Peyer's patch (tissue), 4 donors: ENCODE measurements around the gene TOP1.

Experiments
- POLR2A ChIP-seq, 2 donors: fragments of 450-650 bp; IDR thresholded peaks; one replicate each; pipeline ENCODE4 v1.5.1; 2017; ENCODE audit warnings: antibody characterized with exemption in 2 of 2, mild to moderate bottlenecking in 2 of 2, moderate library complexity in 2 of 2
- TF ChIP-seq, protein P1 (sequence below), 6 experiments: fragments of 450-650 bp in 4 of 6; fragments of 200-600 bp in 2 of 6; sonication (generic) in 1 of 6; IDR thresholded peaks; one replicate each; pipeline ENCODE4 v1.5.1; 2017 to 2019; ENCODE audit warnings: antibody characterized with exemption in 6 of 6, mild to moderate bottlenecking in 3 of 6, moderate library complexity in 1 of 6

DNA sequence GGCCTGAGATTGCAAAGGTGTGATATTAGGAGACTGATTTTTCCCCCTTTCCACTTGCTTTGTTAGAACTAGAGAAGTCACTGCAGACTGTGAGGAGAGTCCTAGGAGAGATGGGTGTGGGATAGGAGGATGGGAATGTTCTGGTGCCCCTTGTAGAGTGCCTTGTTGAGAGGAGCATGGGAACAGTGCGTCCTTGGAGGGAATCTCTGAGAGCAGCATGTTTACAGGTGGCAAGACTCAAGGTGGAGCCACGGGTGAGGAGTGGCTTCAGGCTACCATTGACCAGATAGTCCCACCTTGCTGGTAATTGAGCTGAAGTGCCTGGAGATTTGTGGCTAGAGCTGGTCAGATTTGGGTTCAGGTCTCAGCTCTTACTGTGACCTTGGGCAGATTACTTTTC lies 114.7 kb downstream of the TOP1 start:
- TF ChIP-seq, protein P1, sequence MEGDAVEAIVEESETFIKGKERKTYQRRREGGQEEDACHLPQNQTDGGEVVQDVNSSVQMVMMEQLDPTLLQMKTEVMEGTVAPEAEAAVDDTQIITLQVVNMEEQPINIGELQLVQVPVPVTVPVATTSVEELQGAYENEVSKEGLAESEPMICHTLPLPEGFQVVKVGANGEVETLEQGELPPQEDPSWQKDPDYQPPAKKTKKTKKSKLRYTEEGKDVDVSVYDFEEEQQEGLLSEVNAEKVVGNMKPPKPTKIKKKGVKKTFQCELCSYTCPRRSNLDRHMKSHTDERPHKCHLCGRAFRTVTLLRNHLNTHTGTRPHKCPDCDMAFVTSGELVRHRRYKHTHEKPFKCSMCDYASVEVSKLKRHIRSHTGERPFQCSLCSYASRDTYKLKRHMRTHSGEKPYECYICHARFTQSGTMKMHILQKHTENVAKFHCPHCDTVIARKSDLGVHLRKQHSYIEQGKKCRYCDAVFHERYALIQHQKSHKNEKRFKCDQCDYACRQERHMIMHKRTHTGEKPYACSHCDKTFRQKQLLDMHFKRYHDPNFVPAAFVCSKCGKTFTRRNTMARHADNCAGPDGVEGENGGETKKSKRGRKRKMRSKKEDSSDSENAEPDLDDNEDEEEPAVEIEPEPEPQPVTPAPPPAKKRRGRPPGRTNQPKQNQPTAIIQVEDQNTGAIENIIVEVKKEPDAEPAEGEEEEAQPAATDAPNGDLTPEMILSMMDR (IDR thresholded peaks at IDR 0.05), result no peak
- TF ChIP-seq POLR2A (IDR thresholded peaks at IDR 0.05), result no peak
